ENCODE results near the gene GJA5.

DNA sequence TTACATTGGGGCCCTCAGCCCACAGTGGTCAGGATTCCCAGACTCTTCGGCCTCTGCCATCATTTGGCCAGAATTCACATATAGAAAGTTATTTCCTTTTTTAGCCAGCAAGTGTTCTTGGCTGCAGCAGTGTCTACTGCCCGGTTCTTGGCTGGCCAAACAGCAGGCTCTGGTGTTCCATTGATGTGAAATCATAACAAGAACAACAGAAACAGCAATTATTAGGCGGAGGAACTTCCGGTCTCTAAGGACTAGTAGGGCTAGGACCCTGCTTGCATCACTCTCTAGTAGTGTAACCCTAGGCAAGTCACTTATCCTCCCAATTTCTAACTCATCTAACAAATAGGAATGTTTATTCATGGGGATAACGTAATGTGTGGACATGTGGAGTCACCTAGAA lies 8.7 kb upstream of the GJA5 start:
- TF ChIP-seq, protein P1, sequence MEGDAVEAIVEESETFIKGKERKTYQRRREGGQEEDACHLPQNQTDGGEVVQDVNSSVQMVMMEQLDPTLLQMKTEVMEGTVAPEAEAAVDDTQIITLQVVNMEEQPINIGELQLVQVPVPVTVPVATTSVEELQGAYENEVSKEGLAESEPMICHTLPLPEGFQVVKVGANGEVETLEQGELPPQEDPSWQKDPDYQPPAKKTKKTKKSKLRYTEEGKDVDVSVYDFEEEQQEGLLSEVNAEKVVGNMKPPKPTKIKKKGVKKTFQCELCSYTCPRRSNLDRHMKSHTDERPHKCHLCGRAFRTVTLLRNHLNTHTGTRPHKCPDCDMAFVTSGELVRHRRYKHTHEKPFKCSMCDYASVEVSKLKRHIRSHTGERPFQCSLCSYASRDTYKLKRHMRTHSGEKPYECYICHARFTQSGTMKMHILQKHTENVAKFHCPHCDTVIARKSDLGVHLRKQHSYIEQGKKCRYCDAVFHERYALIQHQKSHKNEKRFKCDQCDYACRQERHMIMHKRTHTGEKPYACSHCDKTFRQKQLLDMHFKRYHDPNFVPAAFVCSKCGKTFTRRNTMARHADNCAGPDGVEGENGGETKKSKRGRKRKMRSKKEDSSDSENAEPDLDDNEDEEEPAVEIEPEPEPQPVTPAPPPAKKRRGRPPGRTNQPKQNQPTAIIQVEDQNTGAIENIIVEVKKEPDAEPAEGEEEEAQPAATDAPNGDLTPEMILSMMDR (conservative IDR thresholded peaks at IDR 0.05; ENCODE audit: low read depth in 2 of 2): no peak
- TF ChIP-seq EZH2phosphoT487 (IDR thresholded peaks at IDR 0.05; ENCODE audit: unreplicated experiment) (no peak), POLR2AphosphoS5 (IDR thresholded peaks at IDR 0.05; ENCODE audit: low read depth) (no peak), CREB1 (CRISPR knock-in tag; IDR thresholded peaks at IDR 0.05; ENCODE audit: low read depth) (no peak), JUNB (IDR thresholded peaks at IDR 0.05; ENCODE audit: unreplicated experiment) (no peak), EZH2 (IDR thresholded peaks at IDR 0.05; ENCODE audit: low read depth, unreplicated experiment) (no peak), ZNF331 (CRISPR knock-in tag; IDR thresholded peaks at IDR 0.05; ENCODE audit: low read depth) (no peak)
- TF ChIP-seq, protein P2, sequence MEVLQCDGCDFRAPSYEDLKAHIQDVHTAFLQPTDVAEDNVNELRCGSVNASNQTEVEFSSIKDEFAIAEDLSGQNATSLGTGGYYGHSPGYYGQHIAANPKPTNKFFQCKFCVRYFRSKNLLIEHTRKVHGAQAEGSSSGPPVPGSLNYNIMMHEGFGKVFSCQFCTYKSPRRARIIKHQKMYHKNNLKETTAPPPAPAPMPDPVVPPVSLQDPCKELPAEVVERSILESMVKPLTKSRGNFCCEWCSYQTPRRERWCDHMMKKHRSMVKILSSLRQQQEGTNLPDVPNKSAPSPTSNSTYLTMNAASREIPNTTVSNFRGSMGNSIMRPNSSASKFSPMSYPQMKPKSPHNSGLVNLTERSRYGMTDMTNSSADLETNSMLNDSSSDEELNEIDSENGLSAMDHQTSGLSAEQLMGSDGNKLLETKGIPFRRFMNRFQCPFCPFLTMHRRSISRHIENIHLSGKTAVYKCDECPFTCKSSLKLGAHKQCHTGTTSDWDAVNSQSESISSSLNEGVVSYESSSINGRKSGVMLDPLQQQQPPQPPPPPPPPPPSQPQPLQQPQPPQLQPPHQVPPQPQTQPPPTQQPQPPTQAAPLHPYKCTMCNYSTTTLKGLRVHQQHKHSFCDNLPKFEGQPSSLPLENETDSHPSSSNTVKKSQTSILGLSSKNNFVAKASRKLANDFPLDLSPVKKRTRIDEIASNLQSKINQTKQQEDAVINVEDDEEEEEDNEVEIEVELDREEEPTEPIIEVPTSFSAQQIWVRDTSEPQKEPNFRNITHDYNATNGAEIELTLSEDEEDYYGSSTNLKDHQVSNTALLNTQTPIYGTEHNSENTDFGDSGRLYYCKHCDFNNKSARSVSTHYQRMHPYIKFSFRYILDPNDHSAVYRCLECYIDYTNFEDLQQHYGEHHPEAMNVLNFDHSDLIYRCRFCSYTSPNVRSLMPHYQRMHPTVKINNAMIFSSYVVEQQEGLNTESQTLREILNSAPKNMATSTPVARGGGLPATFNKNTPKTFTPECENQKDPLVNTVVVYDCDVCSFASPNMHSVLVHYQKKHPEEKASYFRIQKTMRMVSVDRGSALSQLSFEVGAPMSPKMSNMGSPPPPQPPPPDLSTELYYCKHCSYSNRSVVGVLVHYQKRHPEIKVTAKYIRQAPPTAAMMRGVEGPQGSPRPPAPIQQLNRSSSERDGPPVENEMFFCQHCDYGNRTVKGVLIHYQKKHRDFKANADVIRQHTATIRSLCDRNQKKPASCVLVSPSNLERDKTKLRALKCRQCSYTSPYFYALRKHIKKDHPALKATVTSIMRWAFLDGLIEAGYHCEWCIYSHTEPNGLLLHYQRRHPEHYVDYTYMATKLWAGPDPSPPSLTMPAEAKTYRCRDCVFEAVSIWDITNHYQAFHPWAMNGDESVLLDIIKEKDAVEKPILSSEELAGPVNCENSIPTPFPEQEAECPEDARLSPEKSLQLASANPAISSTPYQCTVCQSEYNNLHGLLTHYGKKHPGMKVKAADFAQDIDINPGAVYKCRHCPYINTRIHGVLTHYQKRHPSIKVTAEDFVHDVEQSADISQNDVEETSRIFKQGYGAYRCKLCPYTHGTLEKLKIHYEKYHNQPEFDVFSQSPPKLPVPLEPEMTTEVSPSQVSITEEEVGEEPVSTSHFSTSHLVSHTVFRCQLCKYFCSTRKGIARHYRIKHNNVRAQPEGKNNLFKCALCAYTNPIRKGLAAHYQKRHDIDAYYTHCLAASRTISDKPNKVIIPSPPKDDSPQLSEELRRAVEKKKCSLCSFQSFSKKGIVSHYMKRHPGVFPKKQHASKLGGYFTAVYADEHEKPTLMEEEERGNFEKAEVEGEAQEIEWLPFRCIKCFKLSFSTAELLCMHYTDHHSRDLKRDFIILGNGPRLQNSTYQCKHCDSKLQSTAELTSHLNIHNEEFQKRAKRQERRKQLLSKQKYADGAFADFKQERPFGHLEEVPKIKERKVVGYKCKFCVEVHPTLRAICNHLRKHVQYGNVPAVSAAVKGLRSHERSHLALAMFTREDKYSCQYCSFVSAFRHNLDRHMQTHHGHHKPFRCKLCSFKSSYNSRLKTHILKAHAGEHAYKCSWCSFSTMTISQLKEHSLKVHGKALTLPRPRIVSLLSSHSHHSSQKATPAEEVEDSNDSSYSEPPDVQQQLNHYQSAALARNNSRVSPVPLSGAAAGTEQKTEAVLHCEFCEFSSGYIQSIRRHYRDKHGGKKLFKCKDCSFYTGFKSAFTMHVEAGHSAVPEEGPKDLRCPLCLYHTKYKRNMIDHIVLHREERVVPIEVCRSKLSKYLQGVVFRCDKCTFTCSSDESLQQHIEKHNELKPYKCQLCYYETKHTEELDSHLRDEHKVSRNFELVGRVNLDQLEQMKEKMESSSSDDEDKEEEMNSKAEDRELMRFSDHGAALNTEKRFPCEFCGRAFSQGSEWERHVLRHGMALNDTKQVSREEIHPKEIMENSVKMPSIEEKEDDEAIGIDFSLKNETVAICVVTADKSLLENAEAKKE (CRISPR knock-in tag; IDR thresholded peaks at IDR 0.05): no peak
- TF ChIP-seq, protein P3, sequence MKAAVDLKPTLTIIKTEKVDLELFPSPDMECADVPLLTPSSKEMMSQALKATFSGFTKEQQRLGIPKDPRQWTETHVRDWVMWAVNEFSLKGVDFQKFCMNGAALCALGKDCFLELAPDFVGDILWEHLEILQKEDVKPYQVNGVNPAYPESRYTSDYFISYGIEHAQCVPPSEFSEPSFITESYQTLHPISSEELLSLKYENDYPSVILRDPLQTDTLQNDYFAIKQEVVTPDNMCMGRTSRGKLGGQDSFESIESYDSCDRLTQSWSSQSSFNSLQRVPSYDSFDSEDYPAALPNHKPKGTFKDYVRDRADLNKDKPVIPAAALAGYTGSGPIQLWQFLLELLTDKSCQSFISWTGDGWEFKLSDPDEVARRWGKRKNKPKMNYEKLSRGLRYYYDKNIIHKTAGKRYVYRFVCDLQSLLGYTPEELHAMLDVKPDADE (IDR thresholded peaks at IDR 0.05): no peak
